Astrocyte of the spinal cord (primary cell): ENCODE results near the gene HDAC10.
A peak's percentile ranks its signal among the peaks of the same experiment; 100 is the strongest.

Experiments
- DNase-seq: peaks from one replicate; pipeline ENCODE4 v3.0.0; 2011; ENCODE audit warnings: low read depth, low spot score
- H3K4me3 ChIP-seq: 2 replicates; pipeline ENCODE4 v1.5.1; 2011; ENCODE audit warnings: low read depth, mild to moderate bottlenecking, low read length, moderate library complexity
- CTCF ChIP-seq: IDR thresholded peaks from 2 replicates; pipeline ENCODE4 v1.5.1; 2012; ENCODE audit warnings: low read depth, mild to moderate bottlenecking, low read length, inconsistent platforms
- in situ Hi-C: cut with HindIII; loops from 2 replicates; pipeline ENCODE4 v1.10.0; 2017; ENCODE audit warnings: low sequenced_read_pairs

The HDAC10 gene

DNA sequence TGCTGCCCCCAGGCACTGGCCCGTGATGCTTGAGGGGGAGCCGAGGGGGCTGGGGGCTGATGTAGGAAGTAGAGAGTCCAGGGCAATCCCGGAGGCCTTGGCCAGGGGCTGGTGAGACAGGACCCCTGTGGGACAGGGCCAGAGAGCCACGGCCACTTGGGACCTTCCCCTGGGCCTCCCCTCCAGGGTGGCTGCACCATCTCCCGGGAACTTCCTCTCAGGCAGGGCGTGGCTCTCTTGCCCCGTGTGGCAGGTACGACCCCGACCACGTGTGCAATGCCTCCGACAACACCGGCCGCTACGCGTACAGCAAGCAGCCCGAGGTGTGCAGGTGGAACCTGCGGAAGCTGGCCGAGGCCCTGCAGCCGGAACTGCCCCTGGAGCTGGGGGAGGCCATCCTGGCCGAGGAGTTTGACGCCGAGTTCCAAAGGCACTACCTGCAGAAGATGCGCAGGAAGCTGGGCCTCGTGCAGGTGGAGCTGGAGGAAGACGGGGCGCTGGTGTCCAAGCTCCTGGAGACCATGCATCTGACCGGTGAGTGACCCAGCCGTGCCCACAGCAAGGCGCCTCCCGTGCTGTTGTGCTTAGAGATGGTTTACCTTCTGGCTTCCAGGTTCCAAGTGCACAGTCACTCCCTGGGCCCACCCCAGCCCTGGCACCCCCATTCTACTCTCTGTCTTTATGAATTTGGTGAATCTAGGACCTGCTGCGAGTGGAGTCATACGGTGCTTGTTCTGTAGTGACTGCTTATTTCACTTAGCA, 40.5 kb downstream of the HDAC10 start:
- no peak overlapping the region for H3K4me3 ChIP-seq
- DNase-seq: no peak
- no peak for TF ChIP-seq CTCF
- in situ Hi-C loops: no loop called here

DNA sequence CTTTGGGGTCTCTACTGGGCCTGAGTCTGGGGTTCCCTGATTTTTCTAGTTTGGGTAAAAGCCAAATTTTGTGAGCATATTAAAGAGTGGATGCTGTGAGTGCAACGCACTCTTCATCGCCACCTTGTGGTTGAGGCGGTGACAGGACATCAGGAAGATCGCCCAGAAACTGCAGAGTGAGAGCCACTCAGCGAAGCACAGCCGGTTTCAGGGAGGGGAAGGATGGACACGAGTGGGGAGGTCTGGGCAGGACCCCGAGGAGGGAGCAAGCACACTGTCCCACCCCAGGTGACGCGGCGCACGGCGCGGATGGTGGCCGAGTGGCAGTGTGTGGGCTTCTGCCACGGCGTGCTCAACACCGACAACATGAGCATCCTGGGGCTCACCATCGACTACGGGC, 41.2 kb downstream of the HDAC10 start:
- DNase-seq: peak; percentile 51
- H3K4me3 ChIP-seq: no peak overlapping the region
- in situ Hi-C loops: no loop called here
- peak; percentile 96 for TF ChIP-seq CTCF

DNA sequence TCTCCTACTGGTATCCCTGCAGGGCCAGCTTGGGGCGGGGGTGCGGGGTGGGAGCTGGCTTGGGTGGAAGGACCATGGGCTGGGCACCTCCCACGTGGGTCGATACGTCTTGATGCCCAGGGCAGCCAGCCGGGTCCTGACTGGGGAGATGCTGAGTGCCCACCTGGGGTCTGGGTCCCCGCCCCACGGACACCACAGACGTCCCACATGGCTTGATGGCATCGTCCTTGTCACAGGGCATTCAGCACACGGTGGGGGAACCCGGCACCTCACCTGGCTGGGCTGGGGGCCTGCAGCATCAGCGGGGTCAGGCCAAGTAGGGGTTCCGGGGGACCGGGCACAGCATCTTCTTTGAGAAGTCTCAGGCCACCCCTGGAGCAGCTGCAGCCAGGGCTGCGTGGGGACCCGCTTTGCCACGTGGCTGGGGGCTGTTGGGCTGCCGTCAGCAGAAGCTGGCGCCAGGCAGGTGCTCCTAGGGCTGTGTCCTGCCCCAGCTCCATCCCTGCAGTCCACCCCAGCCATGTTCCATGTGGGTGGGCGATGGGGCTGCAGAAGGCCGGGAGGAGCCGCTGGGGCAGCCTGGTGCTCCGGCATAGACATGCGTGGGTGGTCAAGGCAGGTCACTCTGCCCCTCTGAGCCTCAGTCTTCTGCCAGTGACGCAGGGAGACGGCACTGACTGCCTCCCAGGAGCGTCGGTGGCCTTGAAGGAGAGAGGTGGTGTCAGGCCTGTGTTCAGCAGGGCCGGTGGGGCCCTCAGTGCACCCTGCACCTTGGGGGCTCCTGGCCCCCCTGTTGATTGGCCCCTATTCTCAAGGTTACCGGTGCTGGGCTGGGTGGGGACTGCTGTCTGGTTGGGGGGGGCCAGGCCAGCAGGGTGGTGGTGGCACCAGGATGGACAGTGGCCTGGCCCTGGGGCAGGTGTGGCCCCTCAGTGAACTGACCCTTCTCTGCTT, 41.8 kb downstream of the HDAC10 start:
- H3K4me3 ChIP-seq: no peak overlapping the region
- in situ Hi-C loops: no loop called here
- DNase-seq: no peak
- TF ChIP-seq CTCF: no peak

DNA sequence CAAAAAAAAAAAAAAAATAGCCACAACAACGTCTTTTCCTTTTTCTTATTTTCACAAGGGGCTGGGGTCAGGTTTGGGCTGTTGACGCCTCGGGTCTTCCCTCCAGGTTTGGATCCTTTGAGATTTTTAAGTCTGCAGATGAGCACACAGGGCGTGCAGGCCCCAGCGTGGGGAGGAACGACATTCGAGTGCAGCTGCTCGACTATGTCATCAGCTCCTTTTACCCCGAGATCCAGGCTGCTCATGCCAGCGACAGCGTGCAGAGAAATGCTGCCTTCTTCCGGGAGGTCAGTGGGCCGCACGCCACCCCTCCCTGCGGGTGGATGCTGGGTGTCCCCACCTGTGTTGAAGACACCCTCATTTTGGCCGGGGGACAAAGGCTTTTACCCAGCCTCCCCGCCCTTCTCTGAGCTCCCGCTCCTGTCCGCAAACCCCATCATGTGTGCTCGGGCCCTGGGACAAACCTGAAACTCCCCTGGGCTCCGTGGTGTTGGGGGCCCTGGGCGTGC, 42.6 kb downstream of the HDAC10 start:
- DNase-seq: no peak
- TF ChIP-seq CTCF: no peak
- no peak overlapping the region for H3K4me3 ChIP-seq
- in situ Hi-C loops: no loop called here

DNA sequence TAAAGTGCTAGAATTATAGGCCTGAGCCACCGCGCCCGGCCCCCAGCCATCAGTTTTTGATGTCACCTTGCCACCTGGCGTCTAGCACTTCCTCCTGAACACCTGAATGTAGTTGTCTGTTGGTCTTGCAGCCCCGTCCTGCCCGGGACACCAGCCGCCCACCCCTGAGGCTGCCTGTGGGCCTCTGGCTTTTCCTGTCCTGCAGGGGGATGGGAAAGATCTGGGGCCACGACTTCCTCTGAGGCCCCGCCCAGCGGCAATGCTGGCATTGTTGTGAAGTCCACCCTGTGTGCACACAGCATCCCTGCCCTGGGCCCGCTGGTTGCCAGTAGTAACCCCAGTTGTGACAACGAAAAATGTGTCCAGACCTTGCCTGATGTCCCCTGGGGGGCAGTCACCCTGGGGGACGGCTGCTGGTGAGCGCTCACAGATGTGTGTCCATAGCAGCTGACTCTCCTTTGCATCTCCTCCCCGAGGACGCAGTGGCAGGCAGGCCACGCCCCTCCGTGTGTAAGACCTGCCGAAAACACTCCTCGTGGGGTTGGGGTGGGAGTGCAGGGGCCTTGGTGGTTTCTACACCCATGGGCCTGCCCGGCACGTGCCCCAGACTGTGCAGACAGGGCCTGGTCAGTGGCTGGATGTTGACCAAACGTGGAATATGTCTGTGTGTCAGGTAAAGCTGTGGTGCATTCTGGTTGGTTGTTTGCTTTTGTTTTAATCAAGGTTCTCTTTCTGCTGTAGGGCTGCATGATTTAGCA, 43.5 kb downstream of the HDAC10 start:
- no peak for TF ChIP-seq CTCF
- H3K4me3 ChIP-seq: no peak overlapping the region
- DNase-seq: no peak
- in situ Hi-C loops: no loop called here

GRCh38 chr22:50206599-50206998, 44.5 kb downstream of the HDAC10 start:
- in situ Hi-C loops: no loop called here
- TF ChIP-seq CTCF: peak; percentile 60
- H3K4me3 ChIP-seq: no peak overlapping the region
- no peak for DNase-seq
